GM19324 (cell line): ENCODE measurements around the gene TMEM131.
"Not testable (repeated sequence)": the region's sequence is repeated elsewhere in the genome, so short reads cannot be mapped to it uniquely, and the experiment has no call there.

Experiments
- ATAC-seq: cut with Tn5 transposase; IDR thresholded peaks from one replicate; pipeline ENCODE4 v1.9.1; 2021; ENCODE audit warnings: mild to moderate bottlenecking, moderate library complexity; ENCODE audit not compliant: unreplicated experiment, low FRiP score

TMEM131 gene

DNA sequence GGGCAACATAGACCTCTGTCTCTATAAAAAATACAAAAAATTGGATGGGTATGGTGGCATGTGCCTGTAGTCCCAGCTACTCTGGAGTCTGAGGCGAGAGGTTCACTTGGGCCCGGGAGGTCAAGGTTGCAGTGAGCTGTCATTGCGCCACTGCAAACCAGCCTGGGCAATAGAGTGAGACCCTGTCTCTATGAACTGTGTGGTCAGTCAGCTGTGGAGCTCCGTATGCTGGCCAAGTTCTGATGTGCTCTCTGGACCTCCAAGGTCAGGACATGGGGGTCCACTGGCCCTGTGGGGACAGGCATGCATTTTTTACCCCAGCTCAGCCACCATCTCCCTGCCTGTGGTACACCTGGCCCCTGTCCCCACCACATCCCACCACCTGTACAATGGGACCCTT is 71.6 kb downstream of the TMEM131 start:
- ATAC-seq: no peak

DNA sequence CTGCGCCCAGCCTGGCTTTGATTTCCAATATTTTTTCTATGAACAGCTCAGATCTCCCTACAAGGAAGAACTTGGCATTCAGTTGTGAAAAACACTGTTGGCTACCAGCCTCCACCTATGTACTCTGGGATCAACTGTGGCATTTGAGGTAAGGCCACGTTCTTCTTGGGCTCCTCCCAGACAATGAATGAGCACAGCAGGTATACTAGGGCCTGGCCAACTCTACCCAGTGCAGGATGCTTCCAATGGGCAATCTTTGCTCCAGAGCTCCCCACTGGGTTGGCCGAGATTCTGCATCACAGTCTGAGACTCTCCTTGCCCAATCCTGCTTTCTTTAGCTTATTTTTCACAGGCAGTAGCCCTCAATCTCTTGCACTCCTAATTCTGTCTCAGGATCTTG is 75.9 kb downstream of the TMEM131 start:
- ATAC-seq: no peak

DNA sequence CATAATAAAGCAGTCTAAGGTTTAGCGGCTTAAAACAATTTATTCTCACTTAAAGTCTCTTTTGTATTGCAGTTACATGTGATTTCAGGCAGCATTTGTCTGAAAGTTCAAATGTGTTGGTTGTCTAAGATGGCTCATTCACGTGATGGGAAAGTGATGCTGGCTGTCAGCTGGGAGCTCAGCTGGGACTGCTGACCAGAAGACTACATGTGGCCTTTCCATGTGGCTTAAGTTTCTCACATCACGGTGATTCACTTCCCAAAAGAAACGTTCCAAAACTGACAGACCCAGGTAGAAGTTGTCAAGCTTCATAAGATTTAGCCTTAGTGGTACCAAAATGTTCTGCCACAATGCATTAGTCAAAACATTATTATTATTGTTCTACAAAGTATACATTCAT is 76.9 kb downstream of the TMEM131 start:
- ATAC-seq: no peak

DNA sequence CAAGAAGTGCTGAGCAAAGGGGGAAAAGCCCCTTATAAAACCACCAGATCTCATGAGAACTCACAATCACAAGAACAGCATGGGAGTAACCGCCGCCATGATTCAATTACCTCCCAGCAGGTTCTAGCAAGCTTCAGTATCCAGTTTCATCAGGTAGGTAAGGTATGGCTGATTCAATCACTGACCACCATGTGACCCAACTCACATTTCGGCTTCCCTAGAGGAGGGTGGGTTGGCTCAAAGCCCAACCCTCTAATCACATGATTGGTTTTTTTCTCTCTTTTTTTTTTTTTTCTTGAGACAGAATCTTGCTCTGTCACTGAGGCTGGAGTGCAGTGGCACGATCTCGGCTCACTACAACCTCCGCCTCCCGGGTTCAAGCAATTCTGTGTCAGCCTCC is 78.1 kb downstream of the TMEM131 start:
- not testable (repeated sequence) for ATAC-seq

DNA sequence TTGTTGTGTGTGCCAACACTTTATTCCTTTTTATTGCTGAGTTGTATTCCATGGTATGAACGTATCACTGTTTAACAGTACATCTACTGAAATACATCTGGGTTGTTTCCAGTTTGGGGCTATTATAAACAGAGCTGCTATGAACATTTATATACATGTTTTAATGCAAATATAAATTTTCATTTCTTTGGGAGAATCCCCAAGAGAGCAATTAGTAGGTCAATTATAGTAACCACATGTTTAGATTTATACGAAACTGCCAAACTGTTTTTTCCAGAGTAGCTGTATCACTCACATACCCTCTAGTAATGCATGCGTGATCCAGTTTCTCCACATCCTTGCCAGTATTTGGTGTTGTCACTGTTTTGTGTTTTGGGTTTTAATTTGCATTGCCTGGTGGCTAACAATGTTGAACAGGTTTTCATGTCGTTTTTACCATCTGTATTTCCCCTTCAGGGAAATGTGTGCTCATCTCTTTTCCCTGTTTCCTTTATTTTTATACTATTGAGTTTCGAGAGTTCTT is 81.0 kb downstream of the TMEM131 start:
- no peak for ATAC-seq

DNA sequence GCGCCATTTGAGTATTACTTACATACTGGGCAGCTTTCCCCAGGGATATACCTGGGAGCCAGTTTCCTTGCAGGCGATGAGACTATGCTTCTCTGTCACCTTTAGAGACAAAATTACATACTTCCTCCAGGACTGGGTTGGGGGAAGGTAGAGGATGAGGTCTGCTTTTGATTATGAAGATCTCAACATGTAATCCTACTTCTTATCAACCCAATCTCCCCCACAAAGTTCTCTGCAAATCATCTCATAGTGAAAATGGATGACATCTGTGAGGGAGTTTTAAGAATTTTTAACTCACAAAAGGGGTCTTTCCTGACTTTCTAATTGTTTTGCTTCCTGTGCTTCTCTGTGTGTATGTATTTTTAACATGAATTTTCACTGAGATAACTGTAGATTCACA is 81.9 kb downstream of the TMEM131 start:
- no peak for ATAC-seq

DNA sequence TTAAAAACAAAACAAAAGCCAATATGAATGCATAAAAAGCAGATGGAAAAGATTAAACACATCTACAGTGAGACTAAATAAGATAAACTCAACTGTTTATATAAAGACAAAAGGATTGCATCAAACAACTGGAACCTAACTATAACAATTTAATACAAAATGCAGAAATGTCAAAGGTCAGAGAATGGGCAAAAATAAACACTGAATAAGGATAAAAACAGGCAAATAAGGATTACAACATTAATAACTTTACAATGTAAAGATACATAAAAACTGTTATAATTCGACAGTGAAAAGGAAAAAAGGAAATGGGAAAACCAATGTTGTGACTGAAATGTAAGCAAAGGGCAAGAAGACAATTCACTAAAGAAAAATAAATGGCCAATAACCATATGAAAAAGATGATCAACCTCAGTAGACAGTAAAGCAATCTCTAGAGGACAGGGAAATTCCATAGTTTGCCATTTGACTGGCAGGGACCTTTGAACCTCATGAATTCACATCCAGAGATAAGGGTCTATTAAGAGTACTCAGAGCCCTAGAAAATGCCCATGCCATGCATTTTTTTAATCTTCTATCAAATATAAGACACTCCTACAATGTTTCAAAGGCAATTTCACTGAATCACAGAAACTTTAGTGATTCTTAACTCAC is 83.7 kb downstream of the TMEM131 start:
- no peak for ATAC-seq

DNA sequence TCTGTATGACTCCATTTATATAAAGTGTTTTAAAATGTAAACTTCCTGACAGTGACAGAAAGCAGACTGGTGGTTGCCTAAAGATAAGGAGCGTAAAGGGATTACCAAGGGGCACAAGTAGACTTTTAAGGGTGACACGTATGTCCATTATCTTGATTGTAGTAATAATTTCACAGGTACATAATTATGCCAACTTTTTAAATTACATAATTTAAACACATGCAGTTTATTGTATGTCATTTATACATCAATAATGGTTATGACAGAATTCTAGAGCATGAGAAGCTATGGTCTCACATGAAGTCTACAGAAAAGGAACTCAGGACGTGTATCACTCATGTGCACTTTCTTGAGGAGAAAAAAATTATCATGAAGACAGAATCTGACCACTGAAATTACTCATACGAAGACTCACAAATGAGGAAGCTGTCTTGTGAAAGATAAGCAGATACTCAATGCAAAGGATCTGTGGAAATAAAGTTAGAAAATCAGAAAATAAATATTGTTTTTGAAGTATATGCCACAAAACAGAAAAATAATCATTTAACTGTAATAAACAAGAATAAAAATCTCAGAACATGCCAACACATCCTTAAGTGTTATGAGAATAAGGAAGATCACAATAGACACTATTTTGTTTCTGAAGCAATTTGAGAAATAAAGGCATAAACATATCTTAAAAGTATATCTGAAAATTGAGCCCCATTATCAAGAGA is 84.4 kb downstream of the TMEM131 start:
- no peak for ATAC-seq

DNA sequence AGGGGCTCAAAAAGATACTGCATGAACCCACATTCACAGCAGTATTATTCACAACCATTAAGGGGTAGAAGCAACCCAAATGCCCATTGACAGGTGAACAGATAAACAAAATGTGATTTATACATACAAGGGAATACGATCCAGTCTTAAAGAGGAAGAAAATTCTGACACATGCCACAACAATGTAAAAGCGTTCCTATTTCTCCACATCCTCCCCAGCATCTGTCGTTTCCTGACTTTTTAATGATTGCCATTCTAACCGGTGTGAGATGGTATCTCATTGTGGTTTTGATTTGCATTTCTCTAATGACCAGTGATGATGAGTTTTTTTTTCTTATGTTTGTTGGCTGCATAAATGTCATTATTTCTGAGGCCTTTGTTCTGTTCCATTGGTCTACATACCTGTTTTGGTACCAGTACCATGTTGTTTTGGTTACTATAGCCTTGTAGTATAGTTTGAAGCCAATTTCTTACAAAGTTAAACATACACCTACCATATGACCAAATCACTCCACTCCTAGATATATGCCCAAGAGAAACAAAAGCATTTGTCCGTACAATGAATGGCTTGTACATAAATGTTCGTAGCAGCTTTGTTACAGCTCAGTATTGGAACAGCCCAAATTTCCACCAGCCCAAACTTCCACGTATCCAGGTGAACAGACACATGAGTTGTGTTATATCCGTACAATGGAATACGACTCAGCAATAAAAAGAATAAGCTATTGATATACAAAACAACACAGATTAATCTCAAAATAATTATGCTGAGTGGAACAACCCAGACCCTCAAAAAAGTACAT is 85.1 kb downstream of the TMEM131 start:
- no peak for ATAC-seq

DNA sequence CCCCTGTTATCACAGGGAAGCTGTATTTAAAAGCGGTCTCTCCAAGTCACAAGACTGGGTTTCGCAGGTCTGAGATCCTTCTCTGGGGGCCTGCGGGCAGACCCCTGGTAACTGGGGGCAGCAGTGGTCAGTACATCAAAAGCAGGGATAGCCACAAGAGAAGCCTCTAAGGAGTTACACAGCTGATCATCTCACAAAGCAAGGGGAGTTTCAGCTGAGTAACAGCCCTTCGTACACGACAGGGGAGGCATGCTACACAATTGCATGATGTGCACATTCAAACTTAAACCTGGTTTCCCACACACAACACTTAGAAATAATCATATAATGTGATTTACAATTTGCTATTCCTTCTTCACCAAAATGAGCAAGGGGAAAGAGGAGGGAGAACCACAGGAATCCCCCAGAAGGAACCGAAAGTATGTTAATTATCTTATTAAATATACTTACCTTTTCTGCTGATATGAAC is 87.5 kb downstream of the TMEM131 start:
- no peak for ATAC-seq

DNA sequence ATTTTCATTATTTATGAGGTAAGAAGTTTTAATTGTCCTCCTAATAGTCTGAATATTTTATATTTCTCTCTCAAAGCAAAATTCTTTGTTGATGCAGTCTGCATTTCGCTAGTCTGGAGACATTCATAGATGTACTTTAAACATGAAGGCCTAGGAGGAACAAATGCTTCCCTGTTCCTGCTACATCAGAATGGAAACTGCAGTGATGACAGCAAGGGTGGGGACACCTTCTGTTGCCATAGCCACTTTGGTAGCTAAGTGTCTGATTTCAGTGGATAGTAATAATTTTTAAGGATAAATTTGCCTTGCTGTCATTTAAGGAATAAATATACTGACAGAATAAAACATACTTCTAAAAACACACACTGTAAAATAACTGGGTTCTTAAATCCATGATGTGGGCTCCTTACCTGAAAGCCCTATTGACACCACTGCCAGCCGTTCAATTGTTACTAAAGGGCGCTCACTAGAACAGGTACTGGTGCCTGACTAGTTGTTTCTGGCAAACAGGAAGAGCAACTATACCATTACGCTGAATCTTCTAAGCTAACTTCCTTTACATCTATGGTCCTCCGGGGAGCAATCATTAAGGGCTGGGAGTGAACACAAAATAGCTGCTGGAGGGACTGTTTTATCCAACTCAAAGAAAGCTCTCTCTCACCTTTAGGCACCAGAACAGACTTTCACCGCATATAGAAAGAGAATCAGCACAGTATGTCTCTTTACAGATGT is 88.2 kb downstream of the TMEM131 start:
- ATAC-seq: no peak

DNA sequence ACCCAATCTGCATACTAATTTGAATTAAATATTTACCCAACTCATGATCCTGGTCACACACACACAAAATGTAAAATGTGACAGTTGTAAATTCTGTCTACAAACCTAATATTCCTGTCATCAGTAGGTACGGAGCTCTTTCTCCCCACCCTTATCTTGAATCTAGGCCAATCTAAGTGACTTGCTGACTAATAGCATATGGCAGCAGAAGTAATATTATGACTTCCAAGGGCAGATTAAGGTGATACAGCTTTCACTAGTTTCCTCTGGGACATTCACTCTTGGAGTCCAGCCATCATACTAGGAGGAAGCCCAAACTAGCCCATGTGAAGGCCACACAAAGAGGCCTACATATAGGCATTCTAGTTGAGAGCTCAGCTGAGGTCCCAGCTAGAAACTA is 89.4 kb downstream of the TMEM131 start:
- ATAC-seq: no peak

DNA sequence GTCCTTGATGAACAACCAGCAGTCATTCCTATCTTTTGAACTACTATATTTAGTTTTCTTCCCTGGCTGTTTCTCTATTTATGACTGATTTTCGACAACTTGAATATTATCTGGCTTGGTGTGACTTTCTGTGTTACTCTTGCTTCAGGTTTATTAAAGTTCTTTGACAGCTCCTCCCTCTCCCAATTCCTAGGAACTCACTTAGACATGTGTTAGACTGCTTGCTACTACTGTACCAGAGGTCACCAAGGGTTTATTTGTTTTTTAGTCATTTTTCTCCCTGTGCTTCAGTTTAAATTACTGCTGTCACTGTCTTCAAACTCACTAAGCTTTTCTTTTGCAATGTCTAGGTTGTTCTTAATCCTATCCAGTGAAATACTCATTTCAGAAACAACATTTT is 90.5 kb downstream of the TMEM131 start:
- no peak for ATAC-seq

DNA sequence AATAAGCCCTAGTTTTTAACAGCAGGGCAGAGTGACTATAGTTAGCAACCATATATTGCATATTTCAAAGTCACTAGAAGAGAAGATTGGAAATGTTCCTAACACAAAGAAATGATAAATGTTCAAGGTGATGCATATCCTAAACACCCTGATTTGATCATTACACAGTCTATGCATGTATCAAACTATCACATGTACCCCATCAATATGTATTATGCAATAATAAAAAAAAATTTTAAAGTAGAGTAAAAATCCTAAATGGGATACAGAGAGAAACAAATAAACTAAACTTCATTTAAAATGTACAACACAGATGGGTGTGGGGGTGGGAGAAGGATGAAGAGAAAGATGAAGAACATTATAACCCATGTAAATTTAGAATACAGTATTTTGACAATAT is 93.9 kb downstream of the TMEM131 start:
- no peak for ATAC-seq

DNA sequence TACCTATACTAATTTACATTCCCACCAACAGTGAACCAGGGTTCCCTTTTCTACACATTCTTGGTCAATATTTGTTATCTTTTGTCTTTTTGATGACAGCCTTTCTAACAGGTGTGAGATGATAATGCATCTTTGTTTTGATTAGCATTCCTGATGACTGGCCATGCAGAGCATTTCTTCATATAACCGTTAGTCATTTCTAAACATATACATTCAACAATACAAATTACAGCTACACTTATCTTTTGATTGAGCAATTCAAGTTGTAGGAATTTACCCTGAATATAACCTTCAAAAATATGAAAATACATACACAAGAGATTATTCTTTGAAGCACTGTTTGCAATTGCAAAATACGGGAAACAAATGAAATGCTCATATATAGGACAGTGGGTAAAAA is 94.9 kb downstream of the TMEM131 start:
- no peak for ATAC-seq

DNA sequence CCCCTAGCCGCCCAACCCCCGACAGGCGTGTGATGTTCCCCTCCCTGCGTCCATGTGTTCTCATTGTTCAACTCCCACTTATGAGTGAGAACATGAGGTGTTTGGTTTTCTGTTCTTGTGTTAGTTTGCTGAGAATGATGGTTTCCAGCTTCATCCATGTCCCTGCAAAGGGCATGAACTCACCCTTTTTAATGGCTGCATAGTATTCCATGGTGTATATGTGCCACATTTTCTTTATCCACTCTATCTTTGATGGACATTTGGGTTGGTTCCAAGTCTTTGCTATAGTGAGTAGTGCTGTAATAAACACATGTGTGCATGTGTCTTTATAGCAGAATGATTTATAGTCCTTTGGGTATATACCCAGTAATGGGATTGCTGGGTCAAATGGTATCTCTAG is 102.7 kb downstream of the TMEM131 start:
- not testable (repeated sequence) for ATAC-seq

DNA sequence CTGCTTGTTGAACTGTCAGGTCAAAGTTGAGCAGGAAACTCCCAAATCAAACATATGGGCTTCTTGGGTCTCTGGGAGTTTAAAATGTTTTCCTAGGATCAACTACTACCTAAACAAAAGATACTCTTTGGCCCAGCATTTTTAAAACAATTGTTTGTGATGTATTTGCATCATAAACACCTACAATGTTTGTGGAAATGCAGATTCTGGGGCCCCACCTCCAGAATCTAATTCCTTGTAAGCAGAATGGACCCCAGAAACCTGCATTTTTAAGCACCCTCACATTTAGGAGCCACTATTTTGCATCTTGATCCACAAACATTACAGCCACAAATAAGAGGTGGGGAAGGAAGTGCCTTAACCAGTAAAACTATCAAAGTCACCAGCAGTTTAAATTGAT is 104.1 kb downstream of the TMEM131 start:
- no peak for ATAC-seq

DNA sequence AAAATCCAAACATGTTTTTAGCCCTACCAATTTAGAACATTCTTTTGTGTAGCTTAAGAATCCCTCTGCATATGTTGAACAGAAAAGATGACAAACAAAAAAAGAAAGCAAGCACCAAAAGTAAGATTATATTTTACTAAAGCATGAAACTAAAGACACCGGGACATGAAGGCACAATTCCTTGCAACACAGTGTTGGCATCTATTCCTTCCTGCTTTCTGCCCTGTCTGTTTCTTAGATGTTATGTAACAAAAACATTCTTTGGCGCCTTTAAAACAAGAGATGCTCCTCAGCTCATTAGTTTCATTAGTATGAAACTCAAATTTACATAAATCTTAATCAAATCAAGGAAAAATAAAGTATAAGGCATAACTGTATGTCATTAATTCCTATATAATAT is 106.6 kb downstream of the TMEM131 start:
- no peak for ATAC-seq

DNA sequence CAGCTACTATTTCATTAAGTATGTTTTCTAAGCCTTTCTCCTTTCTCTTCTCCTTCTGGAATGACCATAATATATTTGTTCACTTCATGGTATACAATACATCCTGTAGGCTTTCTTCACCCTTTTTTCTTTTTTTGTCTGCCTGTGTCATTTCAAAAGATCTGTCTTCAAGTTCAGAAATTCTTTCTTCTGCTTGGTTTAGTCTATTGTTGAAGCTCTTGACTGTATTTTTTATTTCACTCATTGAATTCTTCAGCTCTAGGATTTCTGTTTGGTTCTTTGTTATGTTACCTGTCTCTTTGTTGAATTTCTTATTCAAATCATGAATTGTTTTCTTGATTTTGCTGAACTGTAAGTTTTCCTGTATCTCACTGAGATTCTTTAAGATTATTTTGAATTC is 109.9 kb downstream of the TMEM131 start:
- ATAC-seq: no peak

DNA sequence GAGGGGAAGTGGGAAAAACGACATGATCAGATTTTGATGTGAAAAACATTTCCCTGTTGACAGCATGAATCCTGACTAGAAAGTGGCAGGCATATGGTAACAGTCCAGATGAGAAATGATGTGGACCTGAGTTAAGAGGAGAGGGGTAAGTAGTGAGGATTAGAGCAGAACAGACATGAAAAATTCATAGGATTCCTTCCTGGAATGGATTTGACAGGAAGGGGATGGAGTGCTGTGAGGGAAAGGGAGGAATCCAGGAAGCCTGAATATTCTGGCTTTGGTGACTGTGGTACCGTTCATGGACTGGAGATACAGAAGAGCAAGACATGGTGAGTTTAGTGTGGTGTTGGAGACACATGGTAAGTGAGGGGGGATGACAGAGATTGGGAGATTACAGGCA is 115.4 kb downstream of the TMEM131 start:
- no peak for ATAC-seq

DNA sequence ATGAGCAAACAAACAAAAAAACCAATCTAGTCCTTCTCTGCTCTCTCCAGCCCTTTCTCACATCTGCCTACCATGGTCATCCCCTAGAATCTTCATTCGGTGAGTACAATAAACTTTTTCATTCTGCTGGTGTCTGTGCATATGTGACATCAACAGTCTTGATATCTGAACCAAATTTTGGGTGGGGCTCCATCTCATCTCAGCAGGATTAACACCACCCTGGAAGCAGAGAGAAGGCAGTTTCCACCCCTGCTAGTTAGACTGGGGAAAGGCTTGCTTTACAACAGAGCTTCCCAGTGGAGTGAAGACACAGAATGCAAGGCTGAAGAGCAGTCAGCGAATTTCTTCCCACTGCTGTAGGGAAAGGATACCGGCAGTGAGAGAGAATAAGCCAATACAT is 116.9 kb downstream of the TMEM131 start:
- no peak for ATAC-seq
